ENCODE results near the gene MAP4K4.

The MAP4K4 gene

DNA sequence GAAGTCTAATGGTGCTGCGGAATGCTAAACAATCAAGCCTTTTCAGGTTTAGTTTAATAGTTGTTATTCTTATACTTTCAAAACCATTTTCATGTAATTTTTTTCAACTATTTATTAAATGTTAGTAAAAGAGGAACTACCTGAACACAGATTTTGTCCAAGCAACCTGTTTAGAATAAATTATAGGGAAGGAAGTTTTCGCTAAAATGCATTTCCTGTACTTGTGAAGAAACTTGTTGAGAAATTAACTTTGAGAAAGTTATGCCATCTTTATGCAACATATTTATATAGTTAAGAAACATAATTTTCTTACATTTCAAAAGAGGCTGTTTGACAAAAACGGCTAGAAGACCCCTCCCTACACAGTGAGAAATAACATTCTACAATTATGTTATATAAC, 16.6 kb downstream of the MAP4K4 start:
- Histone ChIP-seq H3K9ac (ENCODE audit: low read length) (no peak overlapping the region), H3K27me3 (ENCODE audit: control insufficient read depth, insufficient read depth, low read length) (no peaks in the 10 kb centered on the region), H3K9me3 (ENCODE audit: control insufficient read depth, low read length) (no peaks in the 10 kb centered on the region), H3K4me1 (ENCODE audit: control insufficient read depth, insufficient read depth, low read length) (peaks cover 17% of the 10 kb centered on the region), H3K4me3 (ENCODE audit: low read length) (no peak overlapping the region), H3K36me3 (ENCODE audit: control insufficient read depth, insufficient read depth, low read length) (no peaks in the 10 kb centered on the region)

DNA sequence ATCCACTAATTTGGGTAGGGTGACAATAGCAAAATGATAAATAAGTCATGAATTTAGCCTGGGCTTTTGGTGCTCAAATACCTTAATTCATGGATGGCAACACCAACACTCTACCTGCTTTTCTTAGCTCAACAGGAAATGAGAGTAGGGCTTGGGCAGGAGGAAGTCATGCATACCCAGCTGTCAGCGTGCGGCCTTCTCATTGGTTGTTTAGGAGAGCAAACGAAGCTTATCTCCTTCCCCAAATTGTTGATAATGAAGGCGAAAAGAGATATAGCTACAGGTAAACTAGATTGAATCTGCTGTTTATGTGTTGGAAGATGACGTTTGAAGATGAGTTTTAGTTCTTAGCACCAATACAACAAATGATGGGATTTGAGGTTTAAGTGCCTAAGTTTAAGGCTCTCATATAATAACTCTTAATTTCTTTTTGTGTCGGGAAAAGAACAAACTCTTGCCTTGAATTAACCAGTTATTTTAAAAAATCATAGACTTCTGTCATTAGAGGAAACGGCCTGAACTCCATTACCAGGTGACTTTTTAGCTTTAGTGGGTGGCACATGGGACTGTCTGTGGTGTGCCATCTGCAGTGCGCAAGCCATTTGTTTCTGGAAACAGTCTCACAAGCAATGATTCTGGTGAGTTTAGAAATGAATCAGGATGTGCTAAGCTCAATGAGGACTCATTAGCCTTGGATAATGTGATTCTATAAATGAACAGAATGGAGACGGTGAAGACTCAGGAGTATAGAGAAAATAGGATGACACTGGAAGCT, 19.8 kb downstream of the MAP4K4 start:
- H3K4me1 ChIP-seq (ENCODE audit: control insufficient read depth, insufficient read depth, low read length): no peaks in the 10 kb centered on the region
- no peaks in the 10 kb centered on the region for H3K36me3 ChIP-seq (ENCODE audit: control insufficient read depth, insufficient read depth, low read length)
- H3K27me3 ChIP-seq (ENCODE audit: control insufficient read depth, insufficient read depth, low read length): no peaks in the 10 kb centered on the region
- no peak overlapping the region for H3K9ac ChIP-seq (ENCODE audit: low read length)
- no peak overlapping the region for H3K4me3 ChIP-seq (ENCODE audit: low read length)
- no peaks in the 10 kb centered on the region for H3K9me3 ChIP-seq (ENCODE audit: control insufficient read depth, low read length)

DNA sequence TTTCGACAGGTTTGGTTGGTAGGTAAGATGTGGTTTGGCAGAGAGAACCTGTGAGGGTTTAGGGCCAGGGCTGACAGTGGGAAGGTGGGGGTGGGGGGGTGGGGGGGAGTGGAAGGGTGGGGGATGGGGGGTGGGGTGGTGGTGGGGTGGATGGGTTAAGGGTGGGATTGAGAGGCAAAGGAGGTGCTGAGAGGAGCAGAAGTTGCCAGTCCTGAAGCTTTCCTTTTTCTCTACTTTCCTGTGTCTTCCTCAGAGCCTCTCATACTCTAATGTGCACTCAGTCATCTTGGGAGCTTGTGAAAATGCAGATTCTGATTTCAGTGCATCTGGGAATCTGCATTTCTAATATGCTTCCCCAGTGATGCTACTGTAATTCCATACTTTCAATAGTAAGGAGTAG, 21.0 kb downstream of the MAP4K4 start:
- Histone ChIP-seq H3K4me1 (ENCODE audit: control insufficient read depth, insufficient read depth, low read length) (no peaks in the 10 kb centered on the region), H3K9ac (ENCODE audit: low read length) (no peak overlapping the region), H3K36me3 (ENCODE audit: control insufficient read depth, insufficient read depth, low read length) (no peaks in the 10 kb centered on the region), H3K27me3 (ENCODE audit: control insufficient read depth, insufficient read depth, low read length) (no peaks in the 10 kb centered on the region), H3K9me3 (ENCODE audit: control insufficient read depth, low read length) (no peaks in the 10 kb centered on the region), H3K4me3 (ENCODE audit: low read length) (no peak overlapping the region)

DNA sequence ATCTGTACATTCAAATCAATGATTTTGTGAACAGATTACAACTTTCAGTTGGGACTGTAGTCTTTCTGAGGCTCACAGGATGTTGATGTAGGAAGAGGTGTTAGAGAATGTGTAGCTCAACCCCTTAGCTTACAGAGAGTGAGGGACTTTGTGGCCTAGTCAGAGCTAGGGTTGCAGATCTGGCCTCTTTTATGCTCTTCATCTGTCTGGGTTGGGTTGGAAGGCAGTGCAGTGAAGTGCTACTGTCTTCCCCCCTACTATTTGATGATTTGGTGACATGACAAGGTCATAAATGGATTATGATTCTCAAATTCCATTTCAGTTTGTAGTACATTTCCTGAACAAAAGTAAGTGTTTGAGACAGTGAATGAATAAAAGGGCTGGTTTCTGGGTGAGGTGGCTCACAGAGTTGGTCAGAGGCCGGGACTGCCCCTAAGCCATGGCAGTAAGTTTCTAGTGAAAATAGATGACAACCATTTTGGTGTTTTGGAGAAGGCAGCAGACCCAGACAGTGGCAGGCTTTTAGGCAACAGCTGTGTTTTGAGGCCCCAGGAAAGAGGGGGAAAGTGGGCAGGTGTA, 21.6 kb downstream of the MAP4K4 start:
- no peaks in the 10 kb centered on the region for H3K27me3 ChIP-seq (ENCODE audit: control insufficient read depth, insufficient read depth, low read length)

DNA sequence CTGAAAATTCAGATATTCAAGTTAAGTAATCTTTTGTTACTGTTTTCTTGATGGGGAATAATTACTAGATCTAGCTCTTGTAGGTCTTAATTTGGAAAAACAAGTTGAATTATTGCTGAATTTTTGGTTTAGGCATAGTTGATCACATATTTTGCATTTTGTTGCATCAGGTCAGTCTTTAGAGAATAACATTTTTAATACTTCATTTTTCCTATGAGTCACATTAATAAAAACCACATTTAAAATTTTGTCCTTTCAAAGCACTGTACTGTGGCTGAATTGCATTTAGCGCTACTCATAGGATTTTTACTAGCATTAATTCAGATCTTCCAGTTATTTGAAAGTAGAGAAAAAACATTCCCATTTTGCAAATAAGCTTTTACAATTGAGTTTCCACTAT, 23.2 kb downstream of the MAP4K4 start:
- no peaks in the 10 kb centered on the region for H3K27me3 ChIP-seq (ENCODE audit: control insufficient read depth, insufficient read depth, low read length)
- no peak overlapping the region for H3K9ac ChIP-seq (ENCODE audit: low read length)
- no peak overlapping the region for H3K4me3 ChIP-seq (ENCODE audit: low read length)
- H3K36me3 ChIP-seq (ENCODE audit: control insufficient read depth, insufficient read depth, low read length): no peaks in the 10 kb centered on the region
- no peaks in the 10 kb centered on the region for H3K4me1 ChIP-seq (ENCODE audit: control insufficient read depth, insufficient read depth, low read length)
- no peaks in the 10 kb centered on the region for H3K9me3 ChIP-seq (ENCODE audit: control insufficient read depth, low read length)

More for the DNA sequence above, 21.6 kb downstream of the MAP4K4 start:
- Histone ChIP-seq H3K36me3 (ENCODE audit: control insufficient read depth, insufficient read depth, low read length) (no peaks in the 10 kb centered on the region), H3K4me1 (ENCODE audit: control insufficient read depth, insufficient read depth, low read length) (no peaks in the 10 kb centered on the region), H3K9ac (ENCODE audit: low read length) (no peak overlapping the region), H3K9me3 (ENCODE audit: control insufficient read depth, low read length) (no peaks in the 10 kb centered on the region), H3K4me3 (ENCODE audit: low read length) (no peak overlapping the region)

DNA sequence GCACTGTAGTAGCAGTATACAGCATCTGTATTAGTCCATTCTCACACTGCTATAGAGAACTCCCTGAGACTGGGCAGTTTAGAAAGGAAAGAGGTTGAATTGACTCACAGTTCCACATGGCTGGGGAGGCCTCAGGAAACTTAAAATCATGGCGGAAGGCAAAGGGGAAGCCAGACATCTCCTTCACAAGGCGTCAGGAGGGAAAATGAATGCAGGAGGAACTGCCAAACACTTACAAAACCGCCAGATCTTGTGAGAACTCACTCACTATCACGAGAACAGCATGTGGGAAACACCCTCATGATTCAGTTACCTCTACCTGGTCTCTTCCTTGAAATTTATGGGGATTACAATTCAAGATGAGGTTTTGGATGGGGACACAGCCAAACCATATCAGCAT, 25.4 kb downstream of the MAP4K4 start:
- Histone ChIP-seq H3K9me3 (ENCODE audit: control insufficient read depth, low read length) (no peaks in the 10 kb centered on the region), H3K36me3 (ENCODE audit: control insufficient read depth, insufficient read depth, low read length) (no peaks in the 10 kb centered on the region), H3K9ac (ENCODE audit: low read length) (no peak overlapping the region), H3K4me1 (ENCODE audit: control insufficient read depth, insufficient read depth, low read length) (no peaks in the 10 kb centered on the region), H3K4me3 (ENCODE audit: low read length) (no peak overlapping the region), H3K27me3 (ENCODE audit: control insufficient read depth, insufficient read depth, low read length) (no peaks in the 10 kb centered on the region)

GRCh38 chr2:101723371-101724124, 26.0 kb downstream of the MAP4K4 start:
- Histone ChIP-seq H3K4me1 (ENCODE audit: control insufficient read depth, insufficient read depth, low read length) (no peaks in the 10 kb centered on the region), H3K9me3 (ENCODE audit: control insufficient read depth, low read length) (no peaks in the 10 kb centered on the region), H3K4me3 (ENCODE audit: low read length) (no peak overlapping the region), H3K36me3 (ENCODE audit: control insufficient read depth, insufficient read depth, low read length) (no peaks in the 10 kb centered on the region), H3K27me3 (ENCODE audit: control insufficient read depth, insufficient read depth, low read length) (no peaks in the 10 kb centered on the region), H3K9ac (ENCODE audit: low read length) (no peak overlapping the region)

DNA sequence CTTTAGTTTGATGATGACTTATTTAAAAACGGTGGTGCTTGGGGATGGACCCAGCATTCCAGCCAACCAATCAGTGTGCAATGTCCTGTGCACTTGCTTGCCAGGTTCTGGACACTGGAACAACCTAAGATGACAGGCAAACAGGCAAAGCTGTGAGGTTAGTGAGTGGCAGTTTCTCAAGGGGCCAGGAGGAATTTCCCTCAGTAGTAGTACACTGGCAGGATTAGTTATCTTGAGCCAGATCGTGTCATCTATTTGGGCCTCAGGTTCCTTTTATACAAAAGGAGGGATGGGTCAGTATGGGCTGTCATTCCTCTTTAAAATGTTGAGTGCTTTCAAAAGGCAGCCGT, 26.6 kb downstream of the MAP4K4 start:
- no peaks in the 10 kb centered on the region for H3K9me3 ChIP-seq (ENCODE audit: control insufficient read depth, low read length)
- no peaks in the 10 kb centered on the region for H3K27me3 ChIP-seq (ENCODE audit: control insufficient read depth, insufficient read depth, low read length)
- H3K4me1 ChIP-seq (ENCODE audit: control insufficient read depth, insufficient read depth, low read length): no peaks in the 10 kb centered on the region
- no peak overlapping the region for H3K9ac ChIP-seq (ENCODE audit: low read length)
- H3K4me3 ChIP-seq (ENCODE audit: low read length): no peak overlapping the region
- no peaks in the 10 kb centered on the region for H3K36me3 ChIP-seq (ENCODE audit: control insufficient read depth, insufficient read depth, low read length)

GRCh38 chr2:101725038-101725437, 27.5 kb downstream of the MAP4K4 start:
- no peak overlapping the region for H3K4me3 ChIP-seq (ENCODE audit: low read length)
- H3K4me1 ChIP-seq (ENCODE audit: control insufficient read depth, insufficient read depth, low read length): no peaks in the 10 kb centered on the region
- no peaks in the 10 kb centered on the region for H3K36me3 ChIP-seq (ENCODE audit: control insufficient read depth, insufficient read depth, low read length)
- no peaks in the 10 kb centered on the region for H3K27me3 ChIP-seq (ENCODE audit: control insufficient read depth, insufficient read depth, low read length)
- no peaks in the 10 kb centered on the region for H3K9me3 ChIP-seq (ENCODE audit: control insufficient read depth, low read length)
- no peak overlapping the region for H3K9ac ChIP-seq (ENCODE audit: low read length)

GRCh38 chr2:101725515-101726192, 28.1 kb downstream of the MAP4K4 start:
- Histone ChIP-seq H3K9ac (ENCODE audit: low read length) (no peak overlapping the region), H3K4me1 (ENCODE audit: control insufficient read depth, insufficient read depth, low read length) (no peaks in the 10 kb centered on the region), H3K4me3 (ENCODE audit: low read length) (no peak overlapping the region), H3K27me3 (ENCODE audit: control insufficient read depth, insufficient read depth, low read length) (no peaks in the 10 kb centered on the region), H3K9me3 (ENCODE audit: control insufficient read depth, low read length) (no peaks in the 10 kb centered on the region), H3K36me3 (ENCODE audit: control insufficient read depth, insufficient read depth, low read length) (no peaks in the 10 kb centered on the region)

- Histone ChIP-seq H3K9ac (ENCODE audit: low read length) (no peak overlapping the region), H3K27me3 (ENCODE audit: control insufficient read depth, insufficient read depth, low read length) (no peaks in the 10 kb centered on the region), H3K9me3 (ENCODE audit: control insufficient read depth, low read length) (no peaks in the 10 kb centered on the region), H3K36me3 (ENCODE audit: control insufficient read depth, insufficient read depth, low read length) (no peaks in the 10 kb centered on the region), H3K4me3 (ENCODE audit: low read length) (no peak overlapping the region), H3K4me1 (ENCODE audit: control insufficient read depth, insufficient read depth, low read length) (peaks cover 6% of the 10 kb centered on the region)
These were observed 31.4 kb downstream of the MAP4K4 start for GRCh38 chr2:101728865-101729264.
